ENCODE data around the gene SINHCAF.

DNA sequence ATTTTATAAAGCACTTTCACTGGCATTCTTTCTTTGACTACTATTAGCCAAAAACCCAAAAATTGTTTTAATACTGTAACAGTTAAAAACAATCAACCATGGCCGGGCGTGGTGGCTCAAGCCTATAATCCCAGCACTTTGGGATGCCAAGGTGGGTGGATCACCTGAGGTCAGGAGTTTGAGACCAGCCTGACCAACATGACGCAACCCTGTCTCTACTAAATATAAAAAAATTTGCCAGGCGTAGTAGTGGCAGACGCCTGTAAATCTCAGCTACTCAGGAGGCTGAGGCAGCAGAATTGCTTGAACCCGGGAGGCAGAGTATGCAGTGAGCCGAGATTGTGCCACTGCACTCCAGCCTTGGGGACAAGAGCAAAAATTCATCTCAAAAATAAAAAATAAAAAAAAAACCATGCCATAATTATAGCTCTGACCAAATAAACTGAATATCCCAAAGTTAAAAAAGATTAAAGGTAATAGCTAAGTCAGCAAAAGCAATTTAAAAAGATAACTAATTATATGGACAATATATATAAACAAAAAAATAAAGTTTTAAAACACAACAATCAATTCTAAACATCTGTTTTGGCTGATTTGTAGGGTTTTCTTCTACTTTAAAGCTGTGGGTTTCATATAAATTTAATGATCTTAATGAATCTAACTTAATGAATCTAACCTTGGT lies 10.0 kb downstream of the SINHCAF start:
- TF ChIP-seq, protein P1, sequence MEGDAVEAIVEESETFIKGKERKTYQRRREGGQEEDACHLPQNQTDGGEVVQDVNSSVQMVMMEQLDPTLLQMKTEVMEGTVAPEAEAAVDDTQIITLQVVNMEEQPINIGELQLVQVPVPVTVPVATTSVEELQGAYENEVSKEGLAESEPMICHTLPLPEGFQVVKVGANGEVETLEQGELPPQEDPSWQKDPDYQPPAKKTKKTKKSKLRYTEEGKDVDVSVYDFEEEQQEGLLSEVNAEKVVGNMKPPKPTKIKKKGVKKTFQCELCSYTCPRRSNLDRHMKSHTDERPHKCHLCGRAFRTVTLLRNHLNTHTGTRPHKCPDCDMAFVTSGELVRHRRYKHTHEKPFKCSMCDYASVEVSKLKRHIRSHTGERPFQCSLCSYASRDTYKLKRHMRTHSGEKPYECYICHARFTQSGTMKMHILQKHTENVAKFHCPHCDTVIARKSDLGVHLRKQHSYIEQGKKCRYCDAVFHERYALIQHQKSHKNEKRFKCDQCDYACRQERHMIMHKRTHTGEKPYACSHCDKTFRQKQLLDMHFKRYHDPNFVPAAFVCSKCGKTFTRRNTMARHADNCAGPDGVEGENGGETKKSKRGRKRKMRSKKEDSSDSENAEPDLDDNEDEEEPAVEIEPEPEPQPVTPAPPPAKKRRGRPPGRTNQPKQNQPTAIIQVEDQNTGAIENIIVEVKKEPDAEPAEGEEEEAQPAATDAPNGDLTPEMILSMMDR (conservative IDR thresholded peaks at IDR 0.05 in 1 of 2, IDR thresholded peaks at IDR 0.05 in 1 of 2; ENCODE audit: low read depth in 1 of 2, low read length in 2 of 2) = no peak
- no peak for TF ChIP-seq EZH2 (IDR thresholded peaks at IDR 0.05; ENCODE audit: low read length, missing control alignments)
